NCI-H1694 treated with DMSO at 0.1 percent for 48 hours (cell line): ENCODE measurements around the gene CCDC71L.

Experiments
- DNase-seq: peaks from one replicate; lab custom pipeline; 2025; lab: John Stamatoyannopoulos, UW

The CCDC71L gene

GRCh38 chr7:106625678-106626301, 35.2 kb downstream of the CCDC71L start:
- no peak for DNase-seq

DNA sequence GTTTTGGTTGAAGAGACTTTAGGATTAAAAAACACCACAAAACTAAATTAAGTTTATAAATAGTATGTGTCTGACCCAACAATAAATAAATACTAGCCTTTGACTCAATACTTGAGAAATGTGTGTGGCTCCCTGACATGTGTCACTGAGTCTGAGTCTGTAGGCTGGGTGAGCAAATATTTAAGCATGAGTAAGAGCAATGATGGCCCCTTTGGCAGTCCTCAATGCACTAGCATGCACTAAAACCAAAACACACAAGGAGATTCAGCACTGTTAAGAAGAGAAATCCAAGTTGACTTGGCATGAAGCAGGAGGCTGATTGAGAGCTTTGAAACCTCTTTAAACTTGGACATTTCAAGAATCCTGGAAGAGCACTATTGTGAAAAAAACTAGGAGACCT, 37.1 kb downstream of the CCDC71L start:
- no peak for DNase-seq

DNA sequence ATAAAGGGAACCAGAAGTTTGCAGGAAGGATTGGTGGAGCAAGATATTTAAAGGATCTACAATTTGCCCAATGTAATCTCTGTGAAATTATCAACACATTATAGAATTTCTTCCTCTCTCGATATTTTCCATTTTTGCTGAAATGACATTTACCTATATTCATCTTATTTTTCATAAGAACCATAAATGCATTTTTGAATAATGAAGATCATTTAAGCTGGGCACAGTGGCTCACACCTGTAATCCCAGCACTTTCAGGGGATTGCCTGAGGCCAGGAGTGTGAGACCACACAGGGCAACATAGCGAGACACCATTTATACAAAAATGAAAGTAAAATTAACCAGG, 37.7 kb downstream of the CCDC71L start:
- no peak for DNase-seq

GRCh38 chr7:106622654-106623314, 38.2 kb downstream of the CCDC71L start:
- DNase-seq = no peak

- no peak for DNase-seq
These were observed 39.4 kb downstream of the CCDC71L start for GRCh38 chr7:106621393-106622132.

- DNase-seq = no peak
These were observed 40.3 kb downstream of the CCDC71L start for GRCh38 chr7:106620676-106621075.

- DNase-seq = no peak
These were observed 40.9 kb downstream of the CCDC71L start for GRCh38 chr7:106620034-106620433.

DNA sequence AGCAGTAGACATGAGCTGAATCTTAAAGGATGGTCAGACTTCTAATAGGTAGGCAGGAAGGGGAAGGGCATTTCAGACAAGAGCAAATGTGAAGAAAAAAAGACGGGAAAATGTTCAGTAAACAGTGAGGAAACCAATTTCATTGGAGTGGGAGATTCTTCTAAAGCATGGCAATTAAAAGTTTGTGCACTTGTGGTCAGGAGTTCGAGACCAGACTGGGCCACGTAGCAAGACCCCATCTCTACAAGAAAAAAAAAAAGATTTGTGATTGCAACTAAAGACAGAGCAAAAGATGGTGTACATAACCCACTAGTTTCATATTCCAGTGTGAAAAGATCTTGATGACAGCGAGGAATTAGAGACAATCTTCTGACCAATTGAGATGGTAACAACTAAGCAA, 41.7 kb downstream of the CCDC71L start:
- no peak for DNase-seq

- DNase-seq = no peak
These were observed 42.5 kb downstream of the CCDC71L start for GRCh38 chr7:106618480-106618879.

DNA sequence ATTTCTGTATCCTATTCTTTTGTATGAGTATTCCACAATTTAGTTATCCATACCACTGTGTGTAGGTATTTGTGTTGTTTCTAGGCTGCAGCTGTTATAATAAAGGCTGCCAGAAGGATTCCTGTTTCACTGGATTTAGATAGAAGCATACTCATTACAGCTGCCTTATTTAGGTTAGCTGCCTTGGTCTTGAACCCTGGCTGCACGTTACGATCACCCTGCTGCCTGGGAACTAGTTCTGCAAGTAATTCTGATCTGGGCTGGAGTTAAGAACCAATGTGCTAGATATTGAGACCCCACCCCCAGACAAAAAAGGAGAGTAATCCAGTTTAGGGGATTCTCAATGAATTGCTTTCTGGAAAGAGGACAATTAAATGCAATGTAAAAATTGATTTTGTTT, 43.1 kb downstream of the CCDC71L start:
- DNase-seq = no peak

GRCh38 chr7:106616708-106617051, 44.3 kb downstream of the CCDC71L start:
- no peak for DNase-seq

- no peak for DNase-seq
These were observed 44.9 kb downstream of the CCDC71L start for GRCh38 chr7:106615808-106616707.

DNA sequence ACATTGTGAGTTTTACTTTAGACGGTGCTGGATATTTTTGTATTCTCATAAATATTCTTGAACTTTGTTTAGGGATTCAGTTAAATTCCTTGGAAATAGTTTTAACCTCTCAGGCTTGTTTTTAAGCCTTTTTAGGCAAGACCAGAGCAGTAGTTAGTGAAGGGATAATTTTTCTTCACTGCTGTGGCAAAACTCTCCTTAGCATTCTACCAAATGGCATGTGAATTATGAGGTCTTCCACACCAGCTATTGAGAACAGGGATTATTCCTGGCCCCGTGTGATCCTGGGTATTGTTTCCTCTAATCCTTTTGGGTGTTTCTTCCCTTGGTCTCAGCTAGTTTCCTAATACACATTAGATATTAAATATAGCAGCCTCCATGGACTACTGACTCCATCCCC, 46.2 kb downstream of the CCDC71L start:
- DNase-seq = no peak

GRCh38 chr7:106613848-106614560, 47.0 kb downstream of the CCDC71L start:
- no peak for DNase-seq

GRCh38 chr7:106613279-106613678, 47.7 kb downstream of the CCDC71L start:
- no peak for DNase-seq

- DNase-seq = no peak
These were observed 48.5 kb downstream of the CCDC71L start for GRCh38 chr7:106612432-106612831.

- no peak for DNase-seq
These were observed 49.0 kb downstream of the CCDC71L start for GRCh38 chr7:106611911-106612310.

- no peak for DNase-seq
These were observed 49.7 kb downstream of the CCDC71L start for GRCh38 chr7:106610996-106611886.

- no peak for DNase-seq
These were observed 51.5 kb downstream of the CCDC71L start for GRCh38 chr7:106609416-106609815.

GRCh38 chr7:106608661-106609060, 52.3 kb downstream of the CCDC71L start:
- DNase-seq = no peak
